T-helper 1 cell treated with Interleukin-12 subunit alpha and Interleukin-12 subunit beta and Interleukin-4 antibody, amounts not matched to agents 30 μg/mL and 1 μg/mL, for 36 hours (primary cell): ENCODE measurements around the gene GUCA1A.
"Not testable (repeated sequence)": the region's sequence is repeated elsewhere in the genome, so short reads cannot be mapped to it uniquely, and the experiment has no call there.

Experiments
- H3K27ac Mint-ChIP-seq: one replicate; pipeline ENCODE4 v1.8.0; 2021; ENCODE audit warnings: mild to moderate bottlenecking, mixed read lengths
- H3K27me3 Mint-ChIP-seq: one replicate; pipeline ENCODE4 v1.8.0; 2021; ENCODE audit warnings: low read depth, mixed read lengths
- H3K36me3 Mint-ChIP-seq: one replicate; pipeline ENCODE4 v1.8.0; 2021; ENCODE audit warnings: low read depth, mixed read lengths
- H3K4me1 Mint-ChIP-seq: one replicate; pipeline ENCODE4 v1.8.0; 2021; ENCODE audit warnings: low read depth, mixed read lengths
- H3K4me3 Mint-ChIP-seq: one replicate; pipeline ENCODE4 v1.8.0; 2021; ENCODE audit warnings: mild to moderate bottlenecking, moderate library complexity, mixed read lengths
- H3K9me3 Mint-ChIP-seq: one replicate; pipeline ENCODE4 v1.8.0; 2021; ENCODE audit warnings: mixed read lengths

GUCA1A gene

GRCh38 chr6:42200035-42200434, 26.9 kb downstream of the GUCA1A start:
- no peaks in the 10 kb centered on the region for H3K9me3 Mint-ChIP-seq
- H3K27me3 Mint-ChIP-seq, result no peaks in the 10 kb centered on the region
- no peak overlapping the region for H3K4me3 Mint-ChIP-seq
- no peak overlapping the region for H3K27ac Mint-ChIP-seq
- H3K4me1 Mint-ChIP-seq, result peaks cover 5% of the 10 kb centered on the region
- peaks cover 9% of the 10 kb centered on the region for H3K36me3 Mint-ChIP-seq

- H3K4me1 Mint-ChIP-seq, result peaks cover 5% of the 10 kb centered on the region
- H3K36me3 Mint-ChIP-seq, result peaks cover 16% of the 10 kb centered on the region
- H3K27me3 Mint-ChIP-seq, result no peaks in the 10 kb centered on the region
- no peak overlapping the region for H3K4me3 Mint-ChIP-seq
- H3K27ac Mint-ChIP-seq, result no peak overlapping the region
- no peaks in the 10 kb centered on the region for H3K9me3 Mint-ChIP-seq
Measured at GRCh38 chr6:42201382-42201781, 28.2 kb downstream of the GUCA1A start.

- peaks cover 16% of the 10 kb centered on the region for H3K36me3 Mint-ChIP-seq
- not testable (repeated sequence) for H3K27ac Mint-ChIP-seq, H3K4me1 Mint-ChIP-seq, H3K27me3 Mint-ChIP-seq, H3K4me3 Mint-ChIP-seq, H3K9me3 Mint-ChIP-seq
Measured at GRCh38 chr6:42202131-42202915, 29.2 kb downstream of the GUCA1A start.

DNA sequence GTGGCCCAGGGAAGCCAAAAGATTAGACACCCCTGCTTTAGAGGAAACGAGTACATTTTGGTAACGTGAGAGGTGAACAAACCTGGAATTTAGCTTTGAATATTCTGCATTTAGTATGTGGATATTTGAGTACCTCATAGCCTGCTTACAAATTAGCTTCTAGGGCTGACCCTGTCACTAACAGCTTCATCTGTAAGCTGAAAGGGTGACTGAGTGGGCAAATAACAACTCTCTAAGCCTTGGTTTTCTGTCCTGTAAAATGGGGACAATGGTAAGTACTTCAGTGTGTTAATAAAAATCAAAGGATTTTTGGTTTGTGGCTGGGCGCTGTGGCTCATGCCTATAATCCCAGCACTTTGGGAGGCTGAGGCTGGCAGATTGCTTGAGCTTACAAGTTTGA, 30.0 kb downstream of the GUCA1A start:
- Mint-ChIP-seq H3K27ac (no peak overlapping the region), H3K36me3 (peaks cover 19% of the 10 kb centered on the region), H3K4me3 (no peak overlapping the region), H3K27me3 (no peaks in the 10 kb centered on the region), H3K9me3 (no peaks in the 10 kb centered on the region), H3K4me1 (peaks cover 5% of the 10 kb centered on the region)

- Mint-ChIP-seq H3K4me1 (peaks cover 2% of the 10 kb centered on the region), H3K27me3 (no peaks in the 10 kb centered on the region), H3K36me3 (peaks cover 25% of the 10 kb centered on the region), H3K27ac (no peak overlapping the region), H3K4me3 (no peak overlapping the region), H3K9me3 (no peaks in the 10 kb centered on the region)
Measured at GRCh38 chr6:42204768-42205282, 31.7 kb downstream of the GUCA1A start.

DNA sequence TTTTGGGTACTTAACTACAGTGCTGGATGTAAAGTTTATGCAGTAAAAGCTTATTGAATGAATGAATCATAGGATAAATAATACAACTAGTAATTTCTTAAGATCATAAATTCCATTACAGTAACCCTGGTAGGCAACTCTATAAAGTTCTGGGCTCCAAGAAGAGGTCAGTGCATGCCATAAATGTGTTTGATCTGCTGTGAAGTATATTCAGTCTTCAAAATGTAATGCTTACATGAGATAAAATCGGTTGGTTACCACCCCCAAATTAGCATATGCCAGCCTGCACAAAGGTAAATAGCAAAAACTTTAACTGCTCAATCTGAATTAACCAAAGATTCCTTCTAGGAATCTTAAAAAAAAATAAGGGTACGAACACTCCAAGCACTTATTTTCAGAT, 34.4 kb downstream of the GUCA1A start:
- not testable (repeated sequence) for H3K27ac Mint-ChIP-seq, H3K4me3 Mint-ChIP-seq, H3K9me3 Mint-ChIP-seq, H3K27me3 Mint-ChIP-seq, H3K4me1 Mint-ChIP-seq
- peaks cover 19% of the 10 kb centered on the region for H3K36me3 Mint-ChIP-seq

DNA sequence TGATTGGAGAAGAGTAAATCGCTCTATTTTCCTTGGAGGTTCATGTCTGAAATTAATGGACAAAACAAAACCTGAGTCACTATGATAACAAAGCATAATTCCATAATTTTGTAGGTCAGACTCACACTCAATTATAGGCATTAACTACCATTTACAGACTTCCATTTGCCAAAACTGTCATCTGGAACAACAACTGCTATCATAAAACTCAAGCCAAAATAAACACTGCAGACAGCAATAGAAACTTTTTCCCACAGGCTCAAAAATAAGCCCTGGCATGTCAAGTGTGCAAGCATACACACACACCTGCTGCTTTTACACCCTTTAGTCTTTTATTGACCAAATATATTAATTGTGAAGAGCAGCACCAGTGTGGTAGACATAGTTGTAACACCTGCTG, 37.4 kb downstream of the GUCA1A start:
- peaks cover 3% of the 10 kb centered on the region for H3K4me1 Mint-ChIP-seq
- H3K27me3 Mint-ChIP-seq, result no peaks in the 10 kb centered on the region
- peaks cover 21% of the 10 kb centered on the region for H3K36me3 Mint-ChIP-seq
- H3K9me3 Mint-ChIP-seq, result no peaks in the 10 kb centered on the region
- H3K27ac Mint-ChIP-seq, result no peak overlapping the region
- no peak overlapping the region for H3K4me3 Mint-ChIP-seq

GRCh38 chr6:42211726-42212125, 38.6 kb downstream of the GUCA1A start:
- Mint-ChIP-seq H3K4me1 (peaks cover 7% of the 10 kb centered on the region), H3K9me3 (no peaks in the 10 kb centered on the region), H3K36me3 (peaks cover 19% of the 10 kb centered on the region), H3K4me3 (no peak overlapping the region), H3K27ac (no peak overlapping the region), H3K27me3 (no peaks in the 10 kb centered on the region)

- no peaks in the 10 kb centered on the region for H3K9me3 Mint-ChIP-seq
- no peak overlapping the region for H3K27ac Mint-ChIP-seq
- peaks cover 9% of the 10 kb centered on the region for H3K4me1 Mint-ChIP-seq
- H3K4me3 Mint-ChIP-seq, result no peak overlapping the region
- H3K36me3 Mint-ChIP-seq, result peaks cover 20% of the 10 kb centered on the region
- no peaks in the 10 kb centered on the region for H3K27me3 Mint-ChIP-seq
Measured at GRCh38 chr6:42212442-42212841, 39.3 kb downstream of the GUCA1A start.

DNA sequence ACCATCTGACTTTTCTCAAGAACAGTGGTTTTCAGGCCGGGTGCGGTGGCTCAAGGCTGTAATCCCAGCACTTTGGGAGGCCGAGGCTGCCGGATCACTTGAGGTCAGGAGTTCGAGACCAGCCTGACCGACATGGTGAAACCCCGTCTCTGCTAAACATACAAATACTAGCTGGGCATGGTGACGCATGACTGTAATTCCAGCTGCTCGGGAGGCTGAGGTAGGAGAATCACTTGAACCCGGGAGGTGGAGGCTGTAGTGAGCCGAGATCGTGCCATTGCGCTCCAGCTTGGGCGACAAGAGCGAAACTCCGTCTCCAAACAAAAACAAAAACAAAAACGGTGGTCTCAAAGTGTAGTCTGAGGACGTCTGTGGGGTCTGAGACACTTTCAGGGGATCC, 43.3 kb downstream of the GUCA1A start:
- H3K27me3 Mint-ChIP-seq, H3K9me3 Mint-ChIP-seq, H3K27ac Mint-ChIP-seq: not testable (repeated sequence)
- Mint-ChIP-seq H3K4me3 (peak overlapping the region; percentile 74), H3K4me1 (peaks cover 14% of the 10 kb centered on the region), H3K36me3 (peaks cover 12% of the 10 kb centered on the region)

DNA sequence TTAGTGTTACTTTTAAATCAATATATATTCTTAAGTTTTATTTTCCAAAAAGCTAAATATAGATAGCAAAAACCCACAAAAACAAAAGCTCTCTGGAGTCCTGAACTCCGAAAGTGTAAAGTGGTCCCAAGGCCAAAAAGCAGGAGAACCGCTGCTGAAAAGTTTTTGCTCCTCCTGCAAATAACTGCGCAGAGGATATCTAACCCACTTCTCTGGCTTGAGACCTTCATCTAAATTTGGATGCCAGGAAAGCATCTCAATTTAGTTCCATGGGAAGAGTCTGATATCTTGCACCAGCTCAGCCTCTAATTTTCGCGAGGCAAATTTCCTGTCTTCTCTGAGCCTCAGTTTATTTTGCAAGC, 44.0 kb downstream of the GUCA1A start:
- Mint-ChIP-seq H3K36me3 (peaks cover 12% of the 10 kb centered on the region), H3K27ac (peak overlapping the region; percentile 87), H3K4me3 (peak overlapping the region; percentile 91), H3K9me3 (no peaks in the 10 kb centered on the region), H3K27me3 (no peaks in the 10 kb centered on the region), H3K4me1 (peaks cover 14% of the 10 kb centered on the region)

- H3K9me3 Mint-ChIP-seq, result no peaks in the 10 kb centered on the region
- H3K27me3 Mint-ChIP-seq, result no peaks in the 10 kb centered on the region
- H3K4me1 Mint-ChIP-seq, result peaks cover 14% of the 10 kb centered on the region
- peak within 1 kb of the TSS; percentile 87 for H3K27ac Mint-ChIP-seq
- peak within 1 kb of the TSS; percentile 91 for H3K4me3 Mint-ChIP-seq
- H3K36me3 Mint-ChIP-seq, result peaks cover 12% of the 10 kb centered on the region
Measured at GRCh38 chr6:42217519-42218367, 44.6 kb downstream of the GUCA1A start, which contains the start of gene MRPS10. Gene MRPS10, minus strand, starts transcription at chr6:42217861. Its CDS starts 12 bp downstream, at chr6:42217849.

DNA sequence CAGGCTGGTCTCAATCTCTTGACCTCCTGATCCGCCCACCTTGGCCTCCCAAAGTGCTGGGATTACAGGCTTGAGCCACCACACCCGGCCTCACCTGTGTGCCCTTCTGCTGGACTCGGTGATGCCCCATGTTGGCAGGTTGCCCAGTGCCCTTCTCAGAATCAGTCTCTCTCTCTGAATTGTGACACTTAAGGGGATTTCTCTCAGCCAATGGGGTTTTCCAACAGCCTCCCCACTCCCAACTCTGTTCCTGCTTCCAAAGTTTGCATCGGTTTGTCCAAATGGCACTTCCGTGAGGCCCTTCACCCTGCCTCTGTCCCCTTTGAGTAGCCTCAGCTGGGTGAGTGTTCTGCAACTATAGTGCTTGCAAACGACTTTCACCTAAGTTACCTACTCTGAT, 47.6 kb downstream of the GUCA1A start:
- peaks cover 18% of the 10 kb centered on the region for H3K4me1 Mint-ChIP-seq
- no peak overlapping the region for H3K4me3 Mint-ChIP-seq
- no peaks in the 10 kb centered on the region for H3K9me3 Mint-ChIP-seq
- H3K27me3 Mint-ChIP-seq, result no peaks in the 10 kb centered on the region
- peak overlapping the region; percentile 53 for H3K27ac Mint-ChIP-seq
- H3K36me3 Mint-ChIP-seq, result peaks cover 10% of the 10 kb centered on the region

GRCh38 chr6:42221546-42221945, 48.4 kb downstream of the GUCA1A start:
- H3K27ac Mint-ChIP-seq, result no peak overlapping the region
- no peak overlapping the region for H3K4me3 Mint-ChIP-seq

DNA sequence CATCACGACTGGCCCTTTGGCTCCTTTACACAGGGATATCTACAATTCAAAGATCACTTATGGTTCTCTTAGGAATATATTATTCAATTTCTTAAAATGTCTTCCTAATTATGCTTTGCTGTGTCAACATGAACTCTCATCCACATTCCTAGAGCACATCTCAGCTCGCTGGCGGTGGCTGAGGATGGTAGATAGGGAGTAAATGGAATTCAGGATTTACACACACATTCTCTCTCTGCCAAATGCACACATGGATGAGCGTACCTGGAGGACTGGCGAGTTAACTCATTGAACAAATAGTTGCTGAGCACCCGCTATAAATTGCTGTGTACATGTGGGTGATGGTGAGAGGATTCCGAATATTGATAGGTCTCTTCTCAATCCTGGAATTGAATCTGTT, 49.3 kb downstream of the GUCA1A start:
- H3K27ac Mint-ChIP-seq, result no peak overlapping the region
- no peaks in the 10 kb centered on the region for H3K27me3 Mint-ChIP-seq
- no peaks in the 10 kb centered on the region for H3K9me3 Mint-ChIP-seq
- H3K36me3 Mint-ChIP-seq, result peaks cover 9% of the 10 kb centered on the region
- peaks cover 11% of the 10 kb centered on the region for H3K4me1 Mint-ChIP-seq
- H3K4me3 Mint-ChIP-seq, result no peak overlapping the region

More at GRCh38 chr6:42221546-42221945, 48.4 kb downstream of the GUCA1A start:
- Mint-ChIP-seq H3K9me3 (no peaks in the 10 kb centered on the region), H3K4me1 (peaks cover 16% of the 10 kb centered on the region), H3K27me3 (no peaks in the 10 kb centered on the region), H3K36me3 (peaks cover 10% of the 10 kb centered on the region)
